Measurements from ENCODE around the gene CCDC12.

DNA sequence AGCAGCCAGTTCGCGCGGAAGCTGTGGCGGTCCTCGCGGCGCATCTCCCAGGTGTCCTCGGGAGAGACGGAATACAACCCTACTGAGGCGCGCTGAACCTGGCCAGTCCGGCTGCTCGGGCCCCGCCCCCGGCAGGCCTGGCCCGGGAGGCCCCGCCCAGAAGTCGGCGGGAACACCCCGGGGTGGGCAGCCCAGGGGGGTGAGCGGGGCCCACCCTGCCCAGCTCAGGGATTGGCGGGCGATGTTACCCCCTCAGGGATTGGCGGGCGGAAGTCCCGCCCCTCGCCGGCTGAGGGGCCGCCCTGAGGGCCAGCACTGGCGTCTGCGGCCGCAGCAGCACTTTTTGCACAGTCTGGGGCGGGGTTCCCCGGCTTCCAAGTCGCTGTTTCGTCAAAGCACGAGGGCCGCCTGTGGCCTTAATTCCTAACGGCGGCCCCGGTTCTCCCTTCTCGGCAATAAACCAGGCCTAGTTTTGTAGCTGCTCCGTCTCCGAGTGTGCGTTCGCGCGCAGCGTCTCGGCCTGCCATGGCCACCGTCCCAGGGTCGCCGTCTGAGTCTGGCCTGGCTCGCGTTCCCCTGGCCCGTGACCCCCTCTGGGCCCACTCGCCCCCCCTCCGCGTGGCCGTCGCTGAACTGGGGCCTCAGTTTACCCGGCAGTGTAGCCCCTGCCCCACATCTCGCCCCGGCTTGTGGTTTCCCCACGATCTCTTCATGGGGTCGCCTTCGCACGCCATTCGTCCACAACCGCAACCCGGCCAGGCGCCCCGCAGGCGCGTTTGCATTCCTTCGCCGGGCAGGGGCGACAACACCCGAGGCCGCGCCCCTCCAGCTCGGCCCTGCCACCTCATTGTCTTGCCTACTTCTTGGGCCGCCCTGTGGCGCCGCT is 32.9 kb upstream of the CCDC12 start:
- TF ChIP-seq, protein P1, sequence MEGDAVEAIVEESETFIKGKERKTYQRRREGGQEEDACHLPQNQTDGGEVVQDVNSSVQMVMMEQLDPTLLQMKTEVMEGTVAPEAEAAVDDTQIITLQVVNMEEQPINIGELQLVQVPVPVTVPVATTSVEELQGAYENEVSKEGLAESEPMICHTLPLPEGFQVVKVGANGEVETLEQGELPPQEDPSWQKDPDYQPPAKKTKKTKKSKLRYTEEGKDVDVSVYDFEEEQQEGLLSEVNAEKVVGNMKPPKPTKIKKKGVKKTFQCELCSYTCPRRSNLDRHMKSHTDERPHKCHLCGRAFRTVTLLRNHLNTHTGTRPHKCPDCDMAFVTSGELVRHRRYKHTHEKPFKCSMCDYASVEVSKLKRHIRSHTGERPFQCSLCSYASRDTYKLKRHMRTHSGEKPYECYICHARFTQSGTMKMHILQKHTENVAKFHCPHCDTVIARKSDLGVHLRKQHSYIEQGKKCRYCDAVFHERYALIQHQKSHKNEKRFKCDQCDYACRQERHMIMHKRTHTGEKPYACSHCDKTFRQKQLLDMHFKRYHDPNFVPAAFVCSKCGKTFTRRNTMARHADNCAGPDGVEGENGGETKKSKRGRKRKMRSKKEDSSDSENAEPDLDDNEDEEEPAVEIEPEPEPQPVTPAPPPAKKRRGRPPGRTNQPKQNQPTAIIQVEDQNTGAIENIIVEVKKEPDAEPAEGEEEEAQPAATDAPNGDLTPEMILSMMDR (IDR thresholded peaks at IDR 0.05): no peak
- no peak for TF ChIP-seq POLR2A (IDR thresholded peaks at IDR 0.05)

All from lower leg skin (tissue), 3 donors.